ENCODE data around the gene ATAT1. TPM values are rescaled to one million over a fixed set of nuclear protein-coding genes. Genes with fewer than 3 reads are reported as not detected.

The ATAT1 gene
- polyA plus RNA-seq, 1 of the 3 experiments (the other 2 are of a cell fraction): 36.2 TPM

DNA sequence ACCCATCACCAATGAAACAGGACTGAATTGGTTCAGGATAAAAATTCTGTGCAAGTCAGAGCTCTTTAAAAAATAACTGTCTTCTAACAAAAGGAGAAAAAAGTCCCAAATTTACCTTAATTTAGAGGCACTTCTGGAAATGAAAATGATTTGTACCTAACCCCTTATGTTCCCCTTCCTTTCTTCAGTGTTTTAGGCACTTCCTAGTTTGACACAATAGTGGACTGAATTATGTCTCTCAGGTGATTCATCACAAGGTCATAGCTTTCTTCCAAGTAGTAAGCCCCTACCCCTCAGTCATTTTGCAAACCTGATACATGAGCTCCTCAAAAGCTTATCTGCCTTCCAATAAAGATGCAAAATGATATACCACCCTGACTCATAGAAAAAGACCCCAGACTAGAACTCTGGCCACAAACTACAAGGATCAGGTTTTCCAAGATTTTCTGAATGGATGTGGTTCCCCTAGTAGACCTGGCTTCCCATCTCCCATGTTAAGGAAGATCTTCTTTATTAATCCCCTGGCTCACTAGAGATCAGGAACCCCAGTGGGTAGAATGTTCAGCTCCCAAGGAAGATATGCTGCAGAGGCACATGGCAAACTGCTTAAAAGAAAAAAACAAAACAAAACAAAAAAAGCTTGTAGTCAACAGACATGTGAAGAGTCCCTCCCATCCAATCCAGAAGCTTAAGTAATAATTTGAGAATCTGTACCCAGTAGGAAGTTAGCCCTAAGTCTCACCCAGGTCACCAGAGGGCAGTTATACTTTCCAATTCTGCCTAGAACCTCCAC, 13.2 kb upstream of the ATAT1 start:
- peaks cover 24 to 26% of the 10 kb centered on the region in 2 experiments for H3K4me1 ChIP-seq (ENCODE audit: control insufficient read depth in 1 of 2, insufficient read depth in 2 of 2, low read depth in 1 of 2, low read length in 1 of 2)
- TF ChIP-seq YY1 (IDR thresholded peaks at IDR 0.05; ENCODE audit: low read depth) (no peak), RXRA (IDR thresholded peaks at IDR 0.05; ENCODE audit: borderline replicate concordance, low read depth) (no peak), MEF2A (IDR thresholded peaks at IDR 0.05; ENCODE audit: borderline replicate concordance, low read depth) (no peak), EZH2phosphoT487 (IDR thresholded peaks at IDR 0.05; ENCODE audit: borderline replicate concordance, low read depth) (no peak), POLR2AphosphoS5 (IDR thresholded peaks at IDR 0.05; ENCODE audit: low read depth, low read length) (no peak; the same call in 1 of the 2 replicates), FOSL2 (IDR thresholded peaks at IDR 0.05; ENCODE audit: borderline replicate concordance, low read depth) (peak; percentile 24; the same call in 1 of the 2 replicates), ELF1 (IDR thresholded peaks at IDR 0.05) (no peak), FOXM1 (IDR thresholded peaks at IDR 0.05; ENCODE audit: low read depth) (no peak), EP300 (IDR thresholded peaks at IDR 0.05; ENCODE audit: borderline replicate concordance in 1 of 2, low read depth in 1 of 2, low read length in 1 of 2) (no peak), TCF12 (IDR thresholded peaks at IDR 0.05) (no peak), TEAD4 (IDR thresholded peaks at IDR 0.05; ENCODE audit: borderline replicate concordance, insufficient read depth) (no peak), RCOR1 (IDR thresholded peaks at IDR 0.05; ENCODE audit: low read length) (no peak), MXI1 (IDR thresholded peaks at IDR 0.05; ENCODE audit: low read depth, low read length) (no peak), JUND (IDR thresholded peaks at IDR 0.05) (peak; percentile 40; the same call in 1 of the 2 replicates)
- TF ChIP-seq, protein P1, sequence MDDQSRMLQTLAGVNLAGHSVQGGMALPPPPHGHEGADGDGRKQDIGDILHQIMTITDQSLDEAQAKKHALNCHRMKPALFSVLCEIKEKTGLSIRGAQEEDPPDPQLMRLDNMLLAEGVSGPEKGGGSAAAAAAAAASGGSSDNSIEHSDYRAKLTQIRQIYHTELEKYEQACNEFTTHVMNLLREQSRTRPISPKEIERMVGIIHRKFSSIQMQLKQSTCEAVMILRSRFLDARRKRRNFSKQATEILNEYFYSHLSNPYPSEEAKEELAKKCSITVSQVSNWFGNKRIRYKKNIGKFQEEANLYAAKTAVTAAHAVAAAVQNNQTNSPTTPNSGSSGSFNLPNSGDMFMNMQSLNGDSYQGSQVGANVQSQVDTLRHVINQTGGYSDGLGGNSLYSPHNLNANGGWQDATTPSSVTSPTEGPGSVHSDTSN (IDR thresholded peaks at IDR 0.05): peak; percentile 41
- TF ChIP-seq, protein P2, sequence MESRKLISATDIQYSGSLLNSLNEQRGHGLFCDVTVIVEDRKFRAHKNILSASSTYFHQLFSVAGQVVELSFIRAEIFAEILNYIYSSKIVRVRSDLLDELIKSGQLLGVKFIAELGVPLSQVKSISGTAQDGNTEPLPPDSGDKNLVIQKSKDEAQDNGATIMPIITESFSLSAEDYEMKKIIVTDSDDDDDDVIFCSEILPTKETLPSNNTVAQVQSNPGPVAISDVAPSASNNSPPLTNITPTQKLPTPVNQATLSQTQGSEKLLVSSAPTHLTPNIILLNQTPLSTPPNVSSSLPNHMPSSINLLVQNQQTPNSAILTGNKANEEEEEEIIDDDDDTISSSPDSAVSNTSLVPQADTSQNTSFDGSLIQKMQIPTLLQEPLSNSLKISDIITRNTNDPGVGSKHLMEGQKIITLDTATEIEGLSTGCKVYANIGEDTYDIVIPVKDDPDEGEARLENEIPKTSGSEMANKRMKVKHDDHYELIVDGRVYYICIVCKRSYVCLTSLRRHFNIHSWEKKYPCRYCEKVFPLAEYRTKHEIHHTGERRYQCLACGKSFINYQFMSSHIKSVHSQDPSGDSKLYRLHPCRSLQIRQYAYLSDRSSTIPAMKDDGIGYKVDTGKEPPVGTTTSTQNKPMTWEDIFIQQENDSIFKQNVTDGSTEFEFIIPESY (IDR thresholded peaks at IDR 0.05; ENCODE audit: borderline replicate concordance, low read depth): no peak
- TF ChIP-seq, protein P3, sequence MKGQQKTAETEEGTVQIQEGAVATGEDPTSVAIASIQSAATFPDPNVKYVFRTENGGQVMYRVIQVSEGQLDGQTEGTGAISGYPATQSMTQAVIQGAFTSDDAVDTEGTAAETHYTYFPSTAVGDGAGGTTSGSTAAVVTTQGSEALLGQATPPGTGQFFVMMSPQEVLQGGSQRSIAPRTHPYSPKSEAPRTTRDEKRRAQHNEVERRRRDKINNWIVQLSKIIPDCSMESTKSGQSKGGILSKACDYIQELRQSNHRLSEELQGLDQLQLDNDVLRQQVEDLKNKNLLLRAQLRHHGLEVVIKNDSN (IDR thresholded peaks at IDR 0.05; ENCODE audit: borderline replicate concordance, low read depth): no peak
- H4K20me1 ChIP-seq (ENCODE audit: insufficient read depth): peaks cover 16% of the 10 kb centered on the region
- no peak overlapping the region for H2AFZ ChIP-seq (ENCODE audit: low read depth)
- no peaks in the 10 kb centered on the region for H3K27me3 ChIP-seq (ENCODE audit: insufficient read depth)
- peak overlapping the region; percentile 56 to 78; a peak in 2 of 4 replicates for H3K4me3 ChIP-seq (ENCODE audit: low read depth in 2 of 2, low read length in 1 of 2)
- DNase-seq: no peak
- H3K9me2 ChIP-seq: no peaks in the 10 kb centered on the region
- peak overlapping the region; percentile 96 to 98 for H3K27ac ChIP-seq (ENCODE audit: low read depth in 2 of 2, low read length in 1 of 2)
- H3K9me3 ChIP-seq: no peaks in the 10 kb centered on the region
- POLR2A ChIA-PET: interaction anchor here (0.5 to 4.7 kb wide), 10 partner anchors 10 to 1095 kb away, joined by 3 to 32 read pairs (median 6); partner anchors contain the start of genes ABCF1, MDC1 and PRR3
- peaks cover 38 to 49% of the 10 kb centered on the region in 2 experiments for H3K36me3 ChIP-seq (replicated peaks in 1 of 2; ENCODE audit: control insufficient read depth in 1 of 2, insufficient read depth in 2 of 2, low read length in 1 of 2)
- peaks cover 74% of the 10 kb centered on the region for H3K79me2 ChIP-seq (ENCODE audit: insufficient read depth)
- H3F3A ChIP-seq (replicated peaks; ENCODE audit: insufficient read depth): peaks cover 48% of the 10 kb centered on the region
- CTCF ChIA-PET: interaction anchor here (0.7 to 3.8 kb wide), 14 partner anchors 10 to 163 kb away, joined by 3 to 33 read pairs (median 4); partner anchors contain the start of gene DHX16
- H3K9ac ChIP-seq: peak overlapping the region; percentile 99; the same call in 1 of the 2 replicates
- H3K4me2 ChIP-seq: peak overlapping the region; percentile 85

Data from SK-N-SH (cell line).